Activated naive CD4-positive, alpha-beta T cell treated with anti-CD3 and anti-CD28 coated beads, Interleukin-2, amount 50 U/mL, for 24 hours (primary cell): ENCODE measurements around the gene IKZF4.
"Not testable (repeated sequence)": the region's sequence is repeated elsewhere in the genome, so short reads cannot be mapped to it uniquely, and the experiment has no call there.

Experiments
- H3K27ac Mint-ChIP-seq: one replicate; pipeline ENCODE4 v1.8.0; 2021; ENCODE audit warnings: mild to moderate bottlenecking, mixed read lengths
- H3K27me3 Mint-ChIP-seq: one replicate; pipeline ENCODE4 v1.8.0; 2021; ENCODE audit warnings: mixed read lengths
- H3K36me3 Mint-ChIP-seq: one replicate; pipeline ENCODE4 v1.8.0; 2021; ENCODE audit warnings: mixed read lengths
- H3K4me1 Mint-ChIP-seq: one replicate; pipeline ENCODE4 v1.8.0; 2021; ENCODE audit warnings: mixed read lengths
- H3K4me3 Mint-ChIP-seq: one replicate; pipeline ENCODE4 v1.8.0; 2021; ENCODE audit warnings: mild to moderate bottlenecking, mixed read lengths
- H3K9me3 Mint-ChIP-seq: one replicate; pipeline ENCODE4 v1.8.0; 2021; ENCODE audit warnings: mixed read lengths

IKZF4 gene

GRCh38 chr12:56042430-56042813 is 21.6 kb downstream of the IKZF4 start:
- Mint-ChIP-seq H3K36me3 (peaks cover 19% of the 10 kb centered on the region), H3K4me3 (peak overlapping the region; percentile 100), H3K27ac (peak overlapping the region; percentile 99), H3K4me1 (peaks cover 54% of the 10 kb centered on the region)
- not testable (repeated sequence) for H3K27me3 Mint-ChIP-seq, H3K9me3 Mint-ChIP-seq

DNA sequence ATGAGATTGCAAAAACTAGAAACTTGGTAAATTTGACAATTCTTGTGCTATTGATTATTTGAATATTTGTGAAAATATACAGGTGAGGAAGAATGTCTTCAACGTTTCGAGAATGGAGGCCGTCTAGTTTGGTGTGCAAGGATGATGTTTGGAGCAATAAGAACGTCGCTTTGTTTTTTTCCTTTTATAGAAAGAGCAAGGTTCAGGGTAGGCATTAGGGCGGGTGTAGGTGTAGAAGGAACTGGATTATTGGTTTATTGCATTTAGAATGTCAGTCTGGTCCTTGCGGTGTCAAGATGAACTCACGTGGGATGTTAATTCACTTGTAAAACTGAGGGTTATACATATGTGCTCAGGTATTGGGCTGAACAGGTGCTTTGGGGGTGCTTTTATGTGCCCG is 22.0 kb downstream of the IKZF4 start:
- Mint-ChIP-seq H3K4me1 (peaks cover 54% of the 10 kb centered on the region), H3K27me3 (no peaks in the 10 kb centered on the region), H3K9me3 (no peaks in the 10 kb centered on the region), H3K36me3 (peaks cover 19% of the 10 kb centered on the region), H3K27ac (peak overlapping the region; percentile 99), H3K4me3 (peak overlapping the region; percentile 100)

DNA sequence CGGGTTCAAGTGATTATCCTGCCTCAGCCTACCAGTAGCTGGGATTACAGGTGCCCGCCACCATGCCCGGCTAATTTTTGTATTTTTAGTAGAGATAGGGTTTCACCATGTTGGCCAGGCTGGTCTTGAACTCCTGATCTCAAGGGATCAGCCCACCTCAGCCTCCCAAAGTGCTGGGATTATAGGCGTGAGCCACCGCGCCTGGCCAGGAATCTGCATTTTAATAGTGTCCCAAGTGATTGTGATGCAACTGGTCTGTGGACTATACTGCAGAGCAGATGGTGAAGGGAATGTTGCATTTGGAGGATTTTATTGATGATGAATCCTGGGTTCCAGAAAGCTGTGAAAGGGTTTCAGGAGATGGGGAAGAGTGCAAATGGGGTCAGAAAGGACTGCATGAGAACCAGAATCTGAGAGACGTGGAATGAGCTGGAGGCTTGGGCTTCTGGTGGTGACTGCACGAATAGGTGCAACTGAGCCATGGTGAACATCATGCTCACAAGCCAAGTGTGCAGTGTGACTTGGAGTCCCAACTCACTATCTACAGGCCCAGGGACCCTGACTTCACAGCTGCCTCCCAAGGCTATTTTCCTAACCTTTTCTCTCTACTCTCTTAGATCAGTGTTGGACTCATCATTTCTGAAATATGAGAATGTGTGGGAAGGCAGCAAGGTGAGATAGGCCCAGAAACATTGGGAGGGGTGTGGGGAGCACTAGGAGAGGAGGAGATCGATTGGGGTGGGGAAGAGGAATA is 25.4 kb downstream of the IKZF4 start:
- Mint-ChIP-seq H3K4me1 (peaks cover 44% of the 10 kb centered on the region), H3K27ac (peak overlapping the region; percentile 61), H3K27me3 (no peaks in the 10 kb centered on the region), H3K4me3 (no peak overlapping the region), H3K9me3 (no peaks in the 10 kb centered on the region), H3K36me3 (peaks cover 19% of the 10 kb centered on the region)

DNA sequence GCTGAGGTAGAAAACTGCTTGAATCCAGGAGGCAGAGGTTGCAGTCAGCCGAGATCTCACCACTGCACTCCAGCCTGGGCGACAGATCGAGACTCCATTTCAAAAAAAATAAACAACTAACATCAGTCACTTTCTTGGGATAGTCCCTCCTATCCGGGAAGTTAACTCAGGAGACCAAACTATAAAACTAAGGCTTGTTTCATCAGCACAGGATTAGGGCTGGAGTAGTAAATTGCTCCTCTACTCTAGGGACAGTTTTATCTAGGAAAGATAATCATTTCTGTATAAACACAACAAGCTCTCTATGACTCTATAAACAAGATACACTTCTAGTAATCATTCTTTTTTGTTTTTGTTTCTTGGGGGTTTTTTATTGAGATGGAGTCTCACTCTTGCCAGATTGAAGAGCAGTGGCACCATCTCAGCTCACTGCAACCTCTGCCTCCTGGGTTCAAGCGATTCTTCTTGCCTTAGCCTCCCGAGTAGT is 32.6 kb downstream of the IKZF4 start:
- Mint-ChIP-seq H3K9me3 (no peaks in the 10 kb centered on the region), H3K4me3 (no peak overlapping the region), H3K27me3 (no peaks in the 10 kb centered on the region), H3K27ac (no peak overlapping the region), H3K36me3 (peaks cover 2% of the 10 kb centered on the region), H3K4me1 (peaks cover 6% of the 10 kb centered on the region)

- not testable (repeated sequence) for H3K9me3 Mint-ChIP-seq, H3K36me3 Mint-ChIP-seq, H3K27me3 Mint-ChIP-seq, H3K4me1 Mint-ChIP-seq, H3K4me3 Mint-ChIP-seq, H3K27ac Mint-ChIP-seq
These were observed 39.1 kb downstream of the IKZF4 start for GRCh38 chr12:56059964-56060363.

DNA sequence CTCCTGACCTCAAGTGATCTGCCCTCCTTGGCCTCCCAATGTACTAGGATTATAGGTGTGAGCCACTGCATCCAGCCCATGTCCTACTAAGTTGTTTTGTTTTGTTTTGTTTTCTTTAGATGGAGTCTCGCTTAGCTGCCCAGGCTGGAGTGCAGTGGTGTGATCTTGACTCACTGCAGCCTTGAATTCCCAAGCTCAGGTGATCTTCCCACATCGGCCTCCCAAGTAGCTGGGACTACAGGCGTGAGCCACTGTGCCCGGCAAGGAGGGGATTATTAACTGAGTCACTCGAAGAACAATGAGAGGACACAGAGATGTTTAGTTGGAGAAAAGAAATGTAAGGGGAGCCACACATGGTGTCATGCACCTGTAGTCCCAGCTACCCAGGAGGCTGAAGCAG is 41.1 kb downstream of the IKZF4 start:
- Mint-ChIP-seq H3K27me3 (no peaks in the 10 kb centered on the region), H3K9me3 (no peaks in the 10 kb centered on the region), H3K4me1 (no peaks in the 10 kb centered on the region), H3K4me3 (no peak overlapping the region), H3K36me3 (peaks cover 2% of the 10 kb centered on the region), H3K27ac (no peak overlapping the region)

- Mint-ChIP-seq H3K4me3 (no peak overlapping the region), H3K9me3 (no peaks in the 10 kb centered on the region), H3K27ac (no peak overlapping the region), H3K27me3 (no peaks in the 10 kb centered on the region), H3K36me3 (peaks cover 2% of the 10 kb centered on the region), H3K4me1 (no peaks in the 10 kb centered on the region)
These were observed 42.2 kb downstream of the IKZF4 start for GRCh38 chr12:56062996-56063395.

GRCh38 chr12:56071648-56072047 is 50.8 kb downstream of the IKZF4 start:
- Mint-ChIP-seq H3K36me3 (no peaks in the 10 kb centered on the region), H3K9me3 (no peaks in the 10 kb centered on the region), H3K27ac (no peak overlapping the region), H3K4me1 (no peaks in the 10 kb centered on the region), H3K27me3 (no peaks in the 10 kb centered on the region), H3K4me3 (no peak overlapping the region)

- H3K9me3 Mint-ChIP-seq = no peaks in the 10 kb centered on the region
- no peaks in the 10 kb centered on the region for H3K36me3 Mint-ChIP-seq
- H3K27me3 Mint-ChIP-seq = no peaks in the 10 kb centered on the region
- no peaks in the 10 kb centered on the region for H3K4me1 Mint-ChIP-seq
- H3K27ac Mint-ChIP-seq = no peak overlapping the region
- no peak overlapping the region for H3K4me3 Mint-ChIP-seq
These were observed 53.6 kb downstream of the IKZF4 start for GRCh38 chr12:56074396-56074795.

DNA sequence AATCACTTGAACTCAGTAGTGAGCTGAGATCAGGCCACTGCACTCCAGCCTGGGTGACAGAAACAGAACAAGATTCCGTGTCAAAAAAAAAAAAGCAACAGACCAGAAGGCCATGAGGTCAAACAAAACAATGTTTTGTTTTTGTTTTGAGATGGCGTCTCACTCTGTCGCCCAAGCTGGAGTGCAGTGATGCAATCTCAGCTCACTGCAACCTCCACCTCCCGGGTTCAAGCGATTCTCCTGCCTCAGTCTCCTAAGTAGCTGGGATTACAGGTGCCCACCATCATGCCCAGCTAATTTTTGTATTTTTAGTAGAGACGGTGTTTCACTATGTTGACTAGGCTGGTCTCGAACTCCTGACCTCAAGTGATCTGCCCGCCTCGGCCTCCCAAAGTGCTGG is 57.1 kb downstream of the IKZF4 start:
- H3K9me3 Mint-ChIP-seq, H3K36me3 Mint-ChIP-seq, H3K27me3 Mint-ChIP-seq, H3K4me1 Mint-ChIP-seq, H3K4me3 Mint-ChIP-seq, H3K27ac Mint-ChIP-seq: not testable (repeated sequence)

DNA sequence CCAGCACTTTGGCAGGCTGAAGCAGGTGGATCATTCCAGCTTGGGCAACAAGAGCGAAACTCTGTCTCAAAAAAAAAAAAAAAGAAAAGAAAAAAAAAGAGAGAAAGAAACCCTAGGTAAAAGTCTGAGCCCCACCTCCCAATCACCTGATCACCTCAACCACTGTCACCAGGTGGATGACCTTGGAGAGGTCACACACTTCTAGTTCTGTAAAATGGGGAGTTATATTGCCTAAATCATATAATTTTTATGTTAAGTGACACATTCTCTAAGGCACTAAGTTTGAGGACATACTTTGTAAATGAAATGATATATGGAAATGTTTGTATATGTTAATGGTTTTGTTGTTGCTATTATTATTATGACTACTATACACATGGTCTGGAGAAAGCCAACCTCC is 57.6 kb downstream of the IKZF4 start:
- no peak overlapping the region for H3K27ac Mint-ChIP-seq
- no peaks in the 10 kb centered on the region for H3K36me3 Mint-ChIP-seq
- peak overlapping the region; percentile 83 for H3K4me3 Mint-ChIP-seq
- H3K4me1 Mint-ChIP-seq = peaks cover 6% of the 10 kb centered on the region
- no peaks in the 10 kb centered on the region for H3K9me3 Mint-ChIP-seq
- H3K27me3 Mint-ChIP-seq = no peaks in the 10 kb centered on the region

GRCh38 chr12:56078931-56079722 is 58.3 kb downstream of the IKZF4 start:
- Mint-ChIP-seq H3K36me3 (no peaks in the 10 kb centered on the region), H3K27ac (no peak overlapping the region), H3K4me1 (peaks cover 6% of the 10 kb centered on the region), H3K9me3 (no peaks in the 10 kb centered on the region), H3K4me3 (peak overlapping the region; percentile 83), H3K27me3 (no peaks in the 10 kb centered on the region)

- Mint-ChIP-seq H3K4me3 (peak within 1 kb of the TSS; percentile 83), H3K9me3 (no peaks in the 10 kb centered on the region), H3K36me3 (no peaks in the 10 kb centered on the region), H3K4me1 (peaks cover 6% of the 10 kb centered on the region), H3K27me3 (no peaks in the 10 kb centered on the region), H3K27ac (no peak within 1 kb of the TSS)
These were observed 59.1 kb downstream of the IKZF4 start, which contains the start of gene ERBB3 for GRCh38 chr12:56079723-56080555. TSS of gene ERBB3 (plus strand) at chr12:56080165. CDS start at chr12:56080301, 136 bp downstream.

GRCh38 chr12:56080556-56081138 is 59.8 kb downstream of the IKZF4 start:
- no peaks in the 10 kb centered on the region for H3K27me3 Mint-ChIP-seq
- H3K27ac Mint-ChIP-seq = no peak overlapping the region
- no peaks in the 10 kb centered on the region for H3K36me3 Mint-ChIP-seq
- H3K4me1 Mint-ChIP-seq = peaks cover 6% of the 10 kb centered on the region
- H3K9me3 Mint-ChIP-seq = no peaks in the 10 kb centered on the region
- H3K4me3 Mint-ChIP-seq = peak overlapping the region; percentile 83
